ENCODE results near the gene FBXO40. TPM values are rescaled to one million over a fixed set of nuclear protein-coding genes. Genes with fewer than 3 reads are reported as not detected.

FBXO40 gene
- total and polyA plus RNA-seq, 7 donors, result 0.95 to 152 (median 33.0) TPM

- H3K4me3 ChIP-seq, result no peak overlapping the region
- peak in 1 of 4 donors; percentile 4 for ATAC-seq
- no peaks in the 10 kb centered on the region for H3K4me1 ChIP-seq
- H3K9me3 ChIP-seq, result no peaks in the 10 kb centered on the region
- H3K27ac ChIP-seq, result no peak overlapping the region
- H3K36me3 ChIP-seq (ENCODE audit: insufficient read depth in 1 of 2, low read depth in 1 of 2), result peaks cover 6 to 47% of the 10 kb centered on the region in 2 donors
- no peak for DNase-seq
- intact Hi-C loops (cut with DNase I), result no loop called here
- no peak for TF ChIP-seq CTCF (IDR thresholded peaks at IDR 0.05)
- H3K27me3 ChIP-seq (ENCODE audit: insufficient read depth in 3 of 3, low read length in 2 of 3), result no peaks in the 10 kb centered on the region
Observed at GRCh38 chr3:121662742-121663141, 69.6 kb downstream of the FBXO40 start.

- WGBS, 3 donors, result 36 to 58% (median 42%) methylated on average over 2 of the region's 2 CpGs
- intact Hi-C loops (cut with DNase I), result no loop called here
- TF ChIP-seq CTCF (IDR thresholded peaks at IDR 0.05), result no peak
- no peaks in the 10 kb centered on the region for H3K9me3 ChIP-seq
- H3K36me3 ChIP-seq (ENCODE audit: insufficient read depth in 1 of 2, low read depth in 1 of 2), result peaks cover 6 to 53% of the 10 kb centered on the region in 2 donors
- no peak for DNase-seq
- no peaks in the 10 kb centered on the region for H3K4me1 ChIP-seq
- H3K27me3 ChIP-seq (ENCODE audit: insufficient read depth in 3 of 3, low read length in 2 of 3), result no peaks in the 10 kb centered on the region
- peak in 3 of 4 donors; percentile 45 to 80 (median 73) for ATAC-seq
- no peak overlapping the region for H3K27ac ChIP-seq
- H3K4me3 ChIP-seq, result no peak overlapping the region
Observed at GRCh38 chr3:121663171-121663847, 70.1 kb downstream of the FBXO40 start.

GRCh38 chr3:121665488-121665887 is 72.3 kb downstream of the FBXO40 start:
- Histone ChIP-seq H3K9me3 (no peaks in the 10 kb centered on the region), H3K4me1 (no peaks in the 10 kb centered on the region), H3K4me3 (no peak overlapping the region), H3K27ac (no peak overlapping the region), H3K27me3 (ENCODE audit: insufficient read depth in 3 of 3, low read length in 2 of 3) (no peaks in the 10 kb centered on the region), H3K36me3 (ENCODE audit: insufficient read depth in 1 of 2, low read depth in 1 of 2) (peaks cover 14 to 71% of the 10 kb centered on the region in 2 donors)
- intact Hi-C loops (cut with DNase I), result no loop called here
- no peak for DNase-seq
- no peak for ATAC-seq
- 65 to 89% (median 65%) methylated on average over 2 of the region's 2 CpGs for WGBS, 3 donors
- no peak for TF ChIP-seq CTCF (IDR thresholded peaks at IDR 0.05)

GRCh38 chr3:121667333-121667732 is 74.2 kb downstream of the FBXO40 start:
- Histone ChIP-seq H3K27me3 (ENCODE audit: insufficient read depth in 3 of 3, low read length in 2 of 3) (no peaks in the 10 kb centered on the region), H3K27ac (no peak overlapping the region), H3K4me3 (no peak overlapping the region), H3K36me3 (ENCODE audit: insufficient read depth in 1 of 2, low read depth in 1 of 2) (peaks cover 14 to 87% of the 10 kb centered on the region in 2 donors), H3K9me3 (no peaks in the 10 kb centered on the region), H3K4me1 (no peaks in the 10 kb centered on the region)
- TF ChIP-seq CTCF (IDR thresholded peaks at IDR 0.05), result no peak
- WGBS, 3 donors, result 85 to 91% (median 88%) methylated on average over 4 of the region's 4 CpGs
- DNase-seq, result no peak
- no peak for ATAC-seq
- intact Hi-C loops (cut with DNase I), result no loop called here

GRCh38 chr3:121670676-121671075 is 77.5 kb downstream of the FBXO40 start:
- H3K27me3 ChIP-seq (ENCODE audit: insufficient read depth in 3 of 3, low read length in 2 of 3), result no peaks in the 10 kb centered on the region
- H3K4me1 ChIP-seq, result no peaks in the 10 kb centered on the region
- intact Hi-C loops (cut with DNase I), result no loop called here
- H3K4me3 ChIP-seq, result no peak overlapping the region
- ATAC-seq (no peak), DNase-seq (no peak)
- no peak for TF ChIP-seq CTCF (IDR thresholded peaks at IDR 0.05)
- H3K36me3 ChIP-seq (ENCODE audit: insufficient read depth in 1 of 2, low read depth in 1 of 2), result peaks cover 14 to 91% of the 10 kb centered on the region in 2 donors
- H3K9me3 ChIP-seq, result no peaks in the 10 kb centered on the region
- H3K27ac ChIP-seq, result no peak overlapping the region
